Naive thymus-derived CD8-positive, alpha-beta T cell (primary cell): ENCODE measurements around the gene VCL. TPM values are rescaled to one million over a fixed set of nuclear protein-coding genes. Genes with fewer than 3 reads are reported as not detected.
A peak's percentile ranks its signal among the peaks of the same experiment; 100 is the strongest.

Experiments used
- ATAC-seq, 2 donors: fragments of 150-1000 bp; cut with Tn5 transposase in 1 of 2; sonication (Bioruptor Pico), chemical (Tn5 transposase) in 1 of 2; 1 replicate in 1 of 2; 2 replicates in 1 of 2; pipeline ENCODE4 v1.10.0; 2021; ENCODE audit warnings: mild to moderate bottlenecking in 2 of 2, moderate library complexity in 2 of 2
- POLR2A ChIA-PET: fragments of 350-600 bp; sonication (Branson Sonifier 250); formaldehyde crosslinking; loops from one replicate; lab custom pipeline; 2021; ENCODE audit warnings: antibody characterized with exemption; lab: Charles Lee
- DNase-seq, 10 donors: peaks; one replicate each; pipeline versions ENCODE4 v3.0.0 to v3.0.0-alpha.2; 2020 to 2022
- H3K27ac Mint-ChIP-seq, 10 donors: one replicate each; pipeline ENCODE4 v1.8.0; 2020 to 2022; ENCODE audit warnings: mild to moderate bottlenecking in 10 of 10, mixed read lengths in 10 of 10, moderate library complexity in 4 of 10, inconsistent platforms in 1 of 10
- H3K27me3 Mint-ChIP-seq, 5 donors: one replicate each; pipeline ENCODE4 v1.8.0; 2021 to 2022; ENCODE audit warnings: mixed read lengths in 5 of 5
- H3K36me3 Mint-ChIP-seq, 3 donors: one replicate each; pipeline ENCODE4 v1.8.0; 2020 to 2022; ENCODE audit warnings: mixed read lengths in 3 of 3, mild to moderate bottlenecking in 2 of 3, inconsistent platforms in 1 of 3
- H3K4me1 Mint-ChIP-seq, 4 donors: one replicate each; pipeline ENCODE4 v1.8.0; 2021 to 2022; ENCODE audit warnings: mixed read lengths in 4 of 4
- H3K4me3 Mint-ChIP-seq, 10 donors: one replicate each; pipeline ENCODE4 v1.8.0; 2020 to 2022; ENCODE audit warnings: mild to moderate bottlenecking in 10 of 10, mixed read lengths in 10 of 10, moderate library complexity in 6 of 10, inconsistent platforms in 1 of 10
- H3K9me3 Mint-ChIP-seq, 9 donors: one replicate each; pipeline ENCODE4 v1.8.0; 2020 to 2022; ENCODE audit warnings: mixed read lengths in 9 of 9, mild to moderate bottlenecking in 3 of 9, inconsistent platforms in 1 of 9, moderate library complexity in 1 of 9
- polyA plus RNA-seq, 3 donors: library from polyadenylated mRNA; unstranded; fragments of 300-500 nt; fragmentation: Illumina TruSeq; gene quantifications; one replicate each; pipeline ENCODE4 v1.2.3, GENCODE V29; 2021
- total RNA-seq, 8 experiments: library from RNA in 2 of 8; stranded (reverse) in 2 of 8; gene quantifications; one replicate each; pipeline ENCODE4 v1.2.3 and lab custom pipeline; 2021 to 2026

The VCL gene
- total and polyA plus RNA-seq, 5 experiments from 2014 or later: 5.0 to 21.2 (median 7.8) TPM

DNA sequence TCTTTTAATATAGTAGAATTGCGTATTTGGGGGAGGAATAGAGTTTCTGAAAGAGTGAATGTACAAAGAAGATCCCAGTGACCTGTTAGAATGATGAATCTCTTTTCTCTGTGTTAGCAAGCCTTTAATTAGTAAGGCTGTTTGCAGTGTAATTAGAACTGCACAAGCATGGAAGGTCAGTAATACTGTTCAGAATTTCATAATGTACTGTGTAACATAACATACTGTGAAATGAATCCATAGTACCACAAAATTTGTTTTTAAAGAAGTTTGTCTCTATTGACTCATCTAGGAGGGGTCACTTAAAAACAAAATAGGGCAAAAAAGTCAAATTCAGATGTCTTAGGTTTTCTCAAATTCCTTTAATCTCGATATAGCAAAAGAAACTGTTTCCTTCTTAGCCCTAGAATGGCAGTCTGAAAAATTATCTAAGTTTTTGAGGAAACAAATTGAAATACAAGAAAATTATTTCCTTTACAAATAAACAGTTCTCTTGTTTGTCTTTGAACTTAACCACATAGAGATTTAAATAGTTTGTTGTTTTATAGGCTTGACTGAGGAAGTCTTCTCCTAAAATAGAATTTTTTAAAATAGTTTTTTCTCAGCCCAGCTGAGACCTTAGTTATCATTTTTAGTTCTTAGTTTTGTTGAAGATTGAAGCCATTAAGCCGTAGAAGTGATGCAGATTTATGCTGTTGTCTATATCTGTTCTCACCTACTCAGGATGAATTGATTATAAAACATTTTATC lies 165.6 kb downstream of the VCL start:
- no peaks in the 10 kb centered on the region for H3K9me3 Mint-ChIP-seq
- DNase-seq (no peak), ATAC-seq (no peak)
- peaks cover 5 to 59% (median 20%) of the 10 kb centered on the region in 4 donors for H3K4me1 Mint-ChIP-seq
- no peak overlapping the region for H3K4me3 Mint-ChIP-seq
- POLR2A ChIA-PET: interaction anchor here (1.0 kb wide), 1 partner anchor 13 kb away, joined by 3 read pairs; the partner anchor contains the start of genes ADK and AP3M1
- peak overlapping the region in 3 of 10 donors; percentile 26 to 68 (median 27) for H3K27ac Mint-ChIP-seq
- H3K27me3 Mint-ChIP-seq: no peaks in the 10 kb centered on the region
- peaks cover 0 to 11% (median 4%) of the 10 kb centered on the region in 3 donors for H3K36me3 Mint-ChIP-seq

DNA sequence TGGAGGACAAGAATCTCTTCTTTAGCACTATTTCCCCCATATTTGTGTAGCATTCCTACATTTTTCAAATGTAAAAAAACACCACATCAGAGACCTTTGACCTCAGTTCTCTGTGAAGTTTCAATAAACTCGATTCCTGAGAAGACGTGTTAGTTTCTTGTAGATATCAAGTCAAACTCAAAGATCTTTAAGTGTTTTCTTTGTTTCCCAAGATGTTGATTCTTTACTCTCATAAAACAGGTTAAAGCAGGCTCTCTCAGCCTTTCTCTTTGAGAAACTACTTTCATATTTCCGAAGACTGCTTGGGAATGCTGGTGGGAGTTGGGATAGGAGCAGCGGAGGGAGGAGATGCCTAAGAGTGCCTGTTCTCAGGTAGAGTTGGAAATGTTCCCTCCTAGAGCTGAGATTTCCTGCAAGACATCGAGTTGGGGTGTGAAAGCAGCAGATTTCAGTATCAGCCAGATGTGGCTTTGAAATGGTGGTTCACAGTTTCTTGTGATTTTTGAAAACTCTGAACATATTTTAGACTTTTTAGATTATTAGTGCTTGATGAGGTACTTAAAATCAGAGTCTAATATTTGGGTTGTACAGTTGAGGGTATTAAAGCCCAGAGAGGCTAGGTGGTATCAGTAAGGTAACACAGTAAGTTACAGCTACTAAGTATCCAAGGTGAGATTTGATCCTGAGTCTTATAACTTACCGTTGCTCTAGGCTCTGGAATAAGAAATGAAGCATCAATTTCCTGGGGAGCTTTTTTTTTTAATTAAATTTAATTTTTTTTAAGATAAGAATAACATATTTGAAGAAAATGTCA lies 167.0 kb downstream of the VCL start:
- H3K36me3 Mint-ChIP-seq: peaks cover 0 to 11% (median 4%) of the 10 kb centered on the region in 3 donors
- no peaks in the 10 kb centered on the region for H3K9me3 Mint-ChIP-seq
- peak overlapping the region in 5 of 10 donors; percentile 7 to 83 (median 49) for H3K27ac Mint-ChIP-seq
- no peaks in the 10 kb centered on the region for H3K27me3 Mint-ChIP-seq
- H3K4me1 Mint-ChIP-seq: peaks cover 17 to 63% (median 21%) of the 10 kb centered on the region in 4 donors
- POLR2A ChIA-PET: interaction anchor here (1.2 kb wide), 1 partner anchor 14 kb away, joined by 4 read pairs; the partner anchor contains the start of genes ADK and AP3M1
- DNase-seq (no peak), ATAC-seq (no peak)
- H3K4me3 Mint-ChIP-seq: peak overlapping the region in 1 of 10 donors; percentile 24

- no peak for ATAC-seq
Observed at GRCh38 chr10:74165530-74165901, 167.6 kb downstream of the VCL start.

DNA sequence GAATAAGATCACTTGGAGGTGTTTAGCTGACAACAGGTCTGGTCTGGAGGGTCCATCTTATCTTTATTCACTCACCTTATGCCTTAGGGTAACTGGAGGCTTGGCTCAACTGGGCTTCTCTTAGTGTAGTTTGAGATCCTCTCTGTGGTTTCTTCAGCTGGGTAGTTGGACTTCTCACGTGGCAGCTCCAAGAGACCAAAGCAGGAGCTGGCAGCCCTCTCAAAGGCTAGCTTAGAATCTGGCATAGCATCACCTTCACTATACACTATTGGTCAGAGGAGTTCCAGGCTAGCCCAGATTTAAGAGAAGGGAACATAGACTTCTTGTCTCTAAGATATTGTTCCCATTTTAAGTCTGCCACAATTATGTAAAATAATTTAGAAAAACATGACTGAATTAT lies 169.5 kb downstream of the VCL start:
- ATAC-seq (no peak), DNase-seq (no peak)
- Mint-ChIP-seq H3K27ac (peak overlapping the region in 6 of 10 donors; percentile 19 to 76 (median 61)), H3K27me3 (no peaks in the 10 kb centered on the region), H3K4me3 (peak overlapping the region in 2 of 10 donors; percentile 22 to 40), H3K4me1 (peaks cover 13 to 68% (median 23%) of the 10 kb centered on the region in 4 donors), H3K36me3 (peaks cover 0 to 2% (median 0%) of the 10 kb centered on the region in 3 donors), H3K9me3 (no peaks in the 10 kb centered on the region)
- POLR2A ChIA-PET: interaction anchor here (0.7 to 1.7 kb wide), 3 partner anchors 9 to 16 kb away, joined by 3 to 6 read pairs (median 4); partner anchors contain the start of genes ADK and AP3M1

More at GRCh38 chr10:74165530-74165901, 167.6 kb downstream of the VCL start:
- H3K9me3 Mint-ChIP-seq: no peaks in the 10 kb centered on the region
- H3K27me3 Mint-ChIP-seq: no peaks in the 10 kb centered on the region
- H3K36me3 Mint-ChIP-seq: peaks cover 0 to 11% (median 4%) of the 10 kb centered on the region in 3 donors
- H3K27ac Mint-ChIP-seq: peak overlapping the region in 3 of 10 donors; percentile 11 to 83 (median 24)
- POLR2A ChIA-PET: interaction anchor here (1.2 kb wide), 1 partner anchor 15 kb away, joined by 4 read pairs; the partner anchor contains the start of genes ADK and AP3M1
- DNase-seq: no peak
- H3K4me3 Mint-ChIP-seq: no peak overlapping the region
- peaks cover 17 to 62% (median 21%) of the 10 kb centered on the region in 4 donors for H3K4me1 Mint-ChIP-seq

Other genes with a start within 250 kb of the VCL start
- gene CHCHD1, start 216.1 kb upstream of the VCL start, total RNA-seq: 10 to 100 TPM; 19.9 to 22.1 TPM
- gene CHCHD1, start 216.1 kb upstream of the VCL start, polyA plus RNA-seq: 10 to 100 TPM; 32.2 to 44.6 (median 37.9) TPM
- gene ZSWIM8, start 212.5 kb upstream of the VCL start, total RNA-seq: 10 to 100 TPM; 79.0 to 79.9 TPM
- gene ZSWIM8, start 212.5 kb upstream of the VCL start, polyA plus RNA-seq: 10 to 100 TPM; 12.3 to 18.5 (median 13.4) TPM
- gene NDST2, start 186.5 kb upstream of the VCL start, total RNA-seq: 100 to 1,000 TPM; 101 to 112 TPM
- 10 to 100 TPM; 13.4 to 34.3 (median 24.5) TPM for gene NDST2, start 186.5 kb upstream of the VCL start, polyA plus RNA-seq
- 10 to 100 TPM; 60.4 to 61.7 TPM for gene CAMK2G, start 123.6 kb upstream of the VCL start, total RNA-seq
- 1 to 10 TPM; 4.6 to 6.7 (median 5.1) TPM for gene CAMK2G, start 123.6 kb upstream of the VCL start, polyA plus RNA-seq
- gene PLAU, start 87.0 kb upstream of the VCL start, total RNA-seq: under 1 TPM; 0.26 to 0.30 TPM
- gene PLAU, start 87.0 kb upstream of the VCL start, polyA plus RNA-seq: not detected
- 10 to 100 TPM; 39.4 to 40.2 TPM for gene AP3M1, start 152.7 kb downstream of the VCL start, total RNA-seq
- 10 to 100 TPM; 24.7 to 36.0 (median 28.4) TPM for gene AP3M1, start 152.7 kb downstream of the VCL start, polyA plus RNA-seq
- 10 to 100 TPM; 29.6 to 32.9 TPM for gene ADK, start 153.1 kb downstream of the VCL start, total RNA-seq
- 10 to 100 TPM; 48.7 to 52.4 (median 49.0) TPM for gene ADK, start 153.1 kb downstream of the VCL start, polyA plus RNA-seq